GM18499 (cell line): ENCODE measurements around the gene GDPD3.
A peak's percentile ranks its signal among the peaks of the same experiment; 100 is the strongest.

Experiments
- ATAC-seq: cut with Tn5 transposase; IDR thresholded peaks from one replicate; pipeline ENCODE4 v1.9.1; 2021; ENCODE audit warnings: moderate number of reproducible peaks; ENCODE audit not compliant: insufficient read depth, unreplicated experiment

GDPD3 gene

DNA sequence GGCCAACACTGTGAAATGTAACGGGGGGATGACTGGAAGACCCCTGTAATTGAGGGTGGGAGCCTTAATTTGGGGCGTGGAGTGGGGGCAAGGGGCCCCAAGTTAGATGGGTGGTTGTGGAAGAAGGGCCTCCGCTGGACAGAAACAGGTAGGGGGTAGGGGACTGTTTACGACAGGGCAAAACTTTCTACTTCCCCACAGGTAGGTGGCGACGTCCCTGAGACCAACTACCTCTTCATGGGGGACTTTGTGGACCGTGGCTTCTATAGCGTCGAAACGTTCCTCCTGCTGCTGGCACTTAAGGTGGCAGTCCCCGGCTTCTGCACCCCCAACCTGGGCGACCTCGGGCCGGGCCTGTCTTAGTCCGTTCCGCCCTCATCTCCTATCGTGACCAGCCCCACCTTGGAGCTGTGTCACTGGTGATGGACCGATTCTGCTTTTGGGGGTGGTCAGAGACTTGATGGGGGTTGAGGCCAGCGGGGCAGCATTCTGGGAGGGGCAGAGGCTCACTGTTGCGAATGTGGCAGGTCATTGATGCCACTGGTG lies 30.7 kb downstream of the GDPD3 start:
- no peak for ATAC-seq

GRCh38 chr16:30079480-30079879 lies 33.9 kb downstream of the GDPD3 start:
- ATAC-seq = no peak

DNA sequence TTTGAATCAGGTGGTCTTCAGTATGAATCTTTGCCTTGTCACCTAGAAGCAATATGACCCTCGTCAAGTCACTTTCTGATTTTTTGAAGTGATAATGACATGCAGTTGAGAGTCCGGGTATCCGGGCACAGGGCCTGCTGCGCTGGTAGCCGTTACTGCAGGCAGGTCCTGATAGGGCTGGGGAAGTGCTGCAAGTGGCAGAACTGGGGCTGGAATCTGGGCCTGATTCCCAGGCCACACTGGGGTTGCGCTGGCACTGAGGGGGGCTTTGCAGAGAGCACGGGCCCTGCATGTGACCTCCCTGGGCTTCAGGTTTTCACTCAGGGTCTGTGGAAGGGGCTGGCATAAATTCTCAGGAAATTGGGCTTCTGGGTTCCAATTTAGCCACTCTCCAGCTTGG lies 34.6 kb downstream of the GDPD3 start:
- ATAC-seq = no peak

- no peak for ATAC-seq
These were observed 35.7 kb downstream of the GDPD3 start for GRCh38 chr16:30077656-30078055.

GRCh38 chr16:30076276-30076791 lies 37.0 kb downstream of the GDPD3 start:
- ATAC-seq = no peak

GRCh38 chr16:30075503-30076275 lies 37.6 kb downstream of the GDPD3 start, which contains the start of gene PPP4C:
PPP4C (plus strand) TSS chr16:30075994; CDS start chr16:30076378, 384 bp downstream.
- ATAC-seq = no peak

DNA sequence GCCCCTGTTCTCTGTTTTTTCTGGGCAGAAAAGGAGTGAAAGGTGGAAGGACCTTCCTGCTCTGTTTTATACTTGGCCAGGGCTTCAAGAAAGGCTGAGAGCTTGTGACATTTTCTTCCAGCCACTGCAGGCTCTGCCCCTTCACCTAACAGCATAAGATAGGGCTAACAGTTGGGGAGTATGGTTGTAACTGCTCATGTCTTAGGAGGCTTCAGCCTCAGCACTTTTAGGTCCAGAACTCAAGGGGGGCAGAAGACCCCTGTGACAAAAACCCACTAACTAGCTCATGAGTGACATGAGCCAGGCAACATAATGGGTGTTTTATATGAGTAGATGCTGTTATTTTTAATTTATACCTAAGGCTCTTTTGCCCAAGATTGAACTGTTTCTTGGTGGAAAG lies 42.8 kb downstream of the GDPD3 start:
- no peak for ATAC-seq

GRCh38 chr16:30069611-30070462 lies 43.5 kb downstream of the GDPD3 start:
- ATAC-seq = no peak

GRCh38 chr16:30068750-30069610 lies 44.4 kb downstream of the GDPD3 start:
- ATAC-seq = no peak

DNA sequence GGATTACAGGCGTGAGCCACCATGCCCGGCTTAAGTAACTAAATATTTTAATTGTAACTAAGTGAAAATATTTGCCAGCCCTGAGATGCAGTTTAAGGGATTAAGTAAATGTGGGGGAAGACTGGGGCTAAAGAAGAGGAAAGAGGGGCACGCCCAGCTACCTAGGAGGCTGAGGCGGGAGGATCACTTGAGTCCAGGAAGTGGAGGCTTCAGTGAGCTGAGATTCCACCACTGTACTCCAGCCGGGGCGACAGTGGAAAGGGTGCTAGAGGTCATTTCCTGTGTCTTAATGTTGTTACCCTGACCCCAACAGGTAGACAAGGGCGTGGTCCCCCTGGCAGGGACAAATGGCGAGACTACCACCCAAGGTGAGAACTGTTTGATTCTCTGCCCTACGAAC lies 45.0 kb downstream of the GDPD3 start:
- no peak for ATAC-seq

DNA sequence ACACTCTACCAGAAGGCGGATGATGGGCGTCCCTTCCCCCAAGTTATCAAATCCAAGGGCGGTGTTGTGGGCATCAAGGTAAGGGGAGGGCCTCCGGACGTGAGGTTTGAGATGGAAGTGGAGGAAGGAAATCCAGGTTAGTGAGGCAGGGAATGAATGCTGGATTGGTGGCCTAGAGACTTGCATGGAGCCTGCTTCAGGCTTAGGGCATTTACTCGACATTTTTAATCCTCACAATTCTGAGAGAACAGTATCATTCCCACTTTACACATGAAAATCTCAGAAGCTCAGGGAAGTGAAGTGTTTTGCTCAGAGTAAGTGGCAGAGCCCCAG lies 45.8 kb downstream of the GDPD3 start:
- ATAC-seq = no peak

GRCh38 chr16:30066761-30067583 lies 46.4 kb downstream of the GDPD3 start:
- ATAC-seq = no peak

DNA sequence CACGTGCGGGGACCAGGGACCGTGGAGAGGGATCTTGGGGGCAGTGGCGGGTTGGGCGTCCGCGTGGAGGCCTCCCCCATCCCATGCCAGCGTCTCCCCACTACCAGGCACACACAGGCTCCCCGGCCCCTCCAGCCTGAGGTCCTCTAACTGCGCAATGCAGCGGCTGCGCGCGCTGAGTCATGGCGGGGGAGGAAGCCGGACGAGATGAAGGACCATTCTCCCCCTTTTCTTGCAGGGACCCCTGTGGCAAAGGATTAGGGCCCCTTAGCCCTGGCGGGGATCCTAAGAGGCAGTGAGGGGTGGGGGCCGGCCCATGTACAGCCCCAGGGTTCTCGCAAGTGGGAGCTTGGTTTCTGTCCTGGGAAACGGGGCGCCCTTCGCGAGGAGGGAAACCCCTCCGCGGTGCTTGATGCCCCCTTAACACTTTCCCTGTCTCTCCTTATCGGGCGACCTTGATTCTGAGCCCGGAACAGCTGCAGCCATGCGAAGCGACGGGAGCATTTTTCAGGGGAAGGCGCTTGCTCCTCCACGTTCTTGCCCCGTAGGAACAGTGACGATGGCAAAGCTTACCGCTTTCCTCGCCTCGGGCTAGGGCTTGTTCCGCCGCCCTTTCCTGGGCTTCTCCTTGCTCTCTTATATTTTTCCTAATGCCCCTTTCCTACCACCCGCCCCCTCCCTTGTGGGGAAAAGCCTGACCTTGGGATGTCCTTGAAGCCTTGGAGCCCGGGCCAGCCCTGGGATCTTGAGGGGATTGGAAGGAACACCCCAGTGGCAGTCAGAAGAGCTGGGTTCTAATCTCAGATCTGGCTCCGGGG lies 47.2 kb downstream of the GDPD3 start:
- ATAC-seq = no peak

DNA sequence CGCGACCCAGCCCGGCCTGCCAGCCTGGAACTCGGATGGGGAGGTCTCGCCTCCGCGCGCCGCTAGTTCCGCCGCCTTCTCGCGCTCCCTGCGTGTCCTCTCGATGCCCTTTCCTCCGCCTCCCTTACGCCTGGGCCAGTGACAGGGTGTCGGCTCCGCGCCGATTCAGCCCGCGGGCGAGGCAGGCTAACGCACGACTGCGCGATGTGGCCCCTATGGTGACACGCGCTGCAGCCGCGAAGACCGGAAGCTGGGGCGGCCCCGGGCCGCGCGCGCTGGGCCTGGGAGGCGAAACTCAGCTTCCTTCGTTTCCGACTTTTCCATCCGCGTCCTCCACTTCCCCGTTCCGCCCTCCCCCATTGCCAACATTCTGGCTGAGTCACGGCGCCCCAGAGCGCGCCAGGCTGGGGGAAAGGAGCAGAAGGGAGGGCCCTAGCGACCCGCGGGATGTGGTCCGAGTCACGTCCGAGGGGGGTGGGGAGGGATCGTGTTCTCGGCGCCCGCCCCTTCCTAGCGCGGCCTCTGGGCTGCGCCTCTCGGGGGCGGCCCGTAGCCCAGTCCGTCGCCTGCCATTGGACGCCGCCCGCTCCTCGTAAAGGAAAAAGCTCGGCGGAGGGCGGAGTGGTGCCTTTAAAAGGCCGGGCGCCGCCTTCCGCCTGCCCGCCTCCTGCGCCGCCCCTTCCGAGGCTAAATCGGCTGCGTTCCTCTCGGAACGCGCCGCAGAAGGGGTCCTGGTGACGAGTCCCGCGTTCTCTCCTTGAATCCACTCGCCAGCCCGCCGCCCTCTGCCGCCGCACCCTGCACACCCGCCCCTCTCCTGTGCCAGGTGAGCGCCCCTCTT lies 48.0 kb downstream of the GDPD3 start, which contains the start of gene ALDOA:
ALDOA (plus strand) TSS at position 659 of the 841 bp plus-strand sequence. CDS start 1,138 bp downstream, outside the sequence.
- peak; percentile 47 for ATAC-seq

- no peak for ATAC-seq
These were observed 48.6 kb downstream of the GDPD3 start for GRCh38 chr16:30064729-30065101.

DNA sequence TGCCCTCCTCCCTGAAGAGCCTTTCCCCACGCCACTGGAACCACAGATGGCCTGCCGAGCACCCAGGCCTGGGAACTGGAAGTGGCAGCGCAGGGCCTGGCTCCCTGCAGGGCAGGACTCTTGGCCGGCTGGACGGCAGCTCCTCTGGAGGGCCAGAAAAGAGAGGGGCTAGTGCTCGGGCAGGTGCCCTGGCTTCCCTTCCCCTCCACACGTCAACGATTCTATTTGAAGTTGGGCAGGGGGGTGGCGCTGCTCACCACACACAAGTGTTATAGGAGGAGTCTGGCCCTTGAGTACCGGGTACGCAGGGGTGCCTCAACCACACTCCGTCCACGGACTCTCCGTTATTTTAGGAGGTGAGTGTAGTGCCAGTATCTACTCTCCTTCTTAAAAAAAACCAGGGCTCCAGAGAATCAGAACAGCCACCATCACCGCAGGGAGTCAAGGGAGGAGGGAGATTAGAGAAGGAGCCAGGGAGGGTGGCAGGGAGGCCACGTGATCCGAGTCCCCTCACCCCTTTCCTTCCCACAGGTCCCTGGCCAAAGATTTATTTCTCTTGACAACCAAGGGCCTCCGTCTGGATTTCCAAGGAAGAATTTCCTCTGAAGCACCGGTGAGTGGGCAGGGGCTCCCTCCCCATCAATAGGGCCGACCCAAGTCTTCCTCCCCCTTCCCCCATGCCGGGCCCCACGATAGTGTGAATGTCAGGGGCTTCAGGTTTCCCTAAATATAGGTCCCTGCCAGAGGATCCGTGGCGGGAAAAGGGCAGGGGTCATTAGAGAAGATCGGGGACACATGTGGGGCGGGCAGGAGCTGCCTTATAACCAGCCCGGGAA lies 49.2 kb downstream of the GDPD3 start:
- ATAC-seq = no peak
